ENCODE data around the gene ETFB.
"Not testable (repeated sequence)": the region's sequence is repeated elsewhere in the genome, so short reads cannot be mapped to it uniquely, and the experiment has no call there.

The ETFB gene

GRCh38 chr19:51365965-51366388 lies at the start of gene ETFB:
Gene ETFB, minus strand, starts transcription at chr19:51366388. Its CDS starts 62 bp downstream, at chr19:51366326.
- in situ Hi-C loops (cut with HindIII; ENCODE audit: low sequenced_read_pairs), result no loop called here

- in situ Hi-C loops (cut with HindIII; ENCODE audit: low sequenced_read_pairs), result no loop called here
Measured at GRCh38 chr19:51415187-51415586, 49.0 kb upstream of the ETFB start.

GRCh38 chr19:51410950-51411748 lies 45.0 kb upstream of the ETFB start:
- in situ Hi-C loops (cut with HindIII; ENCODE audit: low sequenced_read_pairs), result no loop called here

GRCh38 chr19:51407511-51408131 lies 41.4 kb upstream of the ETFB start:
- in situ Hi-C loops (cut with HindIII; ENCODE audit: low sequenced_read_pairs), result no loop called here

- in situ Hi-C loops (cut with HindIII; ENCODE audit: low sequenced_read_pairs), result no loop called here
Measured at GRCh38 chr19:51402117-51402516, 35.9 kb upstream of the ETFB start.

GRCh38 chr19:51399936-51400335 lies 33.7 kb upstream of the ETFB start:
- in situ Hi-C loops (cut with HindIII; ENCODE audit: low sequenced_read_pairs), result not testable (repeated sequence)

GRCh38 chr19:51399231-51399630 lies 33.0 kb upstream of the ETFB start:
- in situ Hi-C loops (cut with HindIII; ENCODE audit: low sequenced_read_pairs), result no loop called here

- in situ Hi-C loops (cut with HindIII; ENCODE audit: low sequenced_read_pairs), result no loop called here
Measured at GRCh38 chr19:51398096-51398704, 32.0 kb upstream of the ETFB start.

GRCh38 chr19:51397453-51397852 lies 31.3 kb upstream of the ETFB start:
- in situ Hi-C loops (cut with HindIII; ENCODE audit: low sequenced_read_pairs), result not testable (repeated sequence)

- in situ Hi-C loops (cut with HindIII; ENCODE audit: low sequenced_read_pairs), result no loop called here
Measured at GRCh38 chr19:51396175-51396574, 30.0 kb upstream of the ETFB start.

- in situ Hi-C loops (cut with HindIII; ENCODE audit: low sequenced_read_pairs), result no loop called here
Measured at GRCh38 chr19:51394050-51394836, 28.1 kb upstream of the ETFB start.

GRCh38 chr19:51392701-51393100 lies 26.5 kb upstream of the ETFB start:
- in situ Hi-C loops (cut with HindIII; ENCODE audit: low sequenced_read_pairs), result no loop called here

- in situ Hi-C loops (cut with HindIII; ENCODE audit: low sequenced_read_pairs), result no loop called here
Measured at GRCh38 chr19:51391073-51391611, 25.0 kb upstream of the ETFB start.

GRCh38 chr19:51389143-51389542 lies 23.0 kb upstream of the ETFB start:
- in situ Hi-C loops (cut with HindIII; ENCODE audit: low sequenced_read_pairs), result no loop called here

GRCh38 chr19:51387924-51388389 lies 21.8 kb upstream of the ETFB start, which contains the start of gene LIM2:
Gene LIM2, minus strand, starts transcription at chr19:51387974. Its CDS starts 531 bp downstream, at chr19:51387443.
- in situ Hi-C loops (cut with HindIII; ENCODE audit: low sequenced_read_pairs), result no loop called here

- in situ Hi-C loops (cut with HindIII; ENCODE audit: low sequenced_read_pairs), result no loop called here
Measured at GRCh38 chr19:51386882-51387520, 20.8 kb upstream of the ETFB start.

- in situ Hi-C loops (cut with HindIII; ENCODE audit: low sequenced_read_pairs), result no loop called here
Measured at GRCh38 chr19:51382004-51382403, 15.8 kb upstream of the ETFB start.

GRCh38 chr19:51380379-51380778 lies 14.2 kb upstream of the ETFB start:
- in situ Hi-C loops (cut with HindIII; ENCODE audit: low sequenced_read_pairs), result no loop called here

- in situ Hi-C loops (cut with HindIII; ENCODE audit: low sequenced_read_pairs), result no loop called here
Measured at GRCh38 chr19:51377422-51377821, 11.2 kb upstream of the ETFB start.
